ENCODE data around the gene CUX1. TPM values are rescaled to one million over a fixed set of nuclear protein-coding genes. Genes with fewer than 3 reads are reported as not detected.
A peak's percentile ranks its signal among the peaks of the same experiment; 100 is the strongest.

The CUX1 gene
- total RNA-seq, 1 donor from 2014 or later: 48.9 TPM

DNA sequence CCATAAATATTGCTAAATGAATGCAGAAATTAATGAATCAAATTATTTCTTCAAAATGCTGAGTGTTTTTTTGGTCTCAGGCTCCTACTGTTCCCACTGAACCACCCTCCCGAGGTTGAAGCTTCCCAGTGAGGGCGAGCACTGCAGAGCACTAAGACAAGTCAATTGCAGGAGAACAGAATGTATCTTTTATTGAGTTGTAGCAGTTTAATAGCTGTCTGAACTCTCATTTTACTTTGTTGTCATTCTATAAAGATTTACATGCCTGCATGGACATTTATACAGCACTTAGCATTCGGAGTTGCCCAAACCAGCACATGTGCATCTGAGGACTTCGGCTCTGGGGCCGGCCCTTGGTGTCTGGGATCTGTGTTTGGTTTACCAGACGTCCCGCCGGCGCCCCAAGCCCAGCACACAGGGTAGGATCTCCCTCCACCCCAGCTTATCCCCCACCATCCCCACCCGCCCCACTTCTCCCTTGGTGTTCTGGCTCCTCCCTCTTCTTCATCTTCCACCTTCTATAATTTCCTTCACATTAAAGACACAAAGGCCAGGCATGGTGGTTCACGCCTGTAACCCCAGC is 258.2 kb downstream of the CUX1 start:
- no peak for DNase-seq

DNA sequence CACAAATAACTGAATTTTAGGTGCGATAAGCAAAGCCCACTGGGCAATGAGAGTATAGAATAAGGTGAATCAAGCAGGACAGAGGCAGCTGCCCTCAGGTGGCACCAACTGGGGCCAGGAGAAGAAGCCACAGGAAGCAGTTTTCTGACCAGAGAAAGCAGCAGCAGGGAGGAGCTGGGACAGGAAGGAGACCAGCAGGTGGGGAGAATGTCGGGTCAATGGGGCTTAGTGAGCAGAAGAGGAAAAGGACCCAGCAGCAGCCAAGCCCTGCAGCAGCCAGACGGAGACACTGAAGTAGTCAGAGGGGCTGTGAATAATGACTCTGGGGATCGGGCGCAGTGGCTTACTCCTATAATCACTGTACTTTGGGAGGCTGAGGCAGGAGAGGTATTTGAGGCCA is 259.7 kb downstream of the CUX1 start:
- no peak for DNase-seq

DNA sequence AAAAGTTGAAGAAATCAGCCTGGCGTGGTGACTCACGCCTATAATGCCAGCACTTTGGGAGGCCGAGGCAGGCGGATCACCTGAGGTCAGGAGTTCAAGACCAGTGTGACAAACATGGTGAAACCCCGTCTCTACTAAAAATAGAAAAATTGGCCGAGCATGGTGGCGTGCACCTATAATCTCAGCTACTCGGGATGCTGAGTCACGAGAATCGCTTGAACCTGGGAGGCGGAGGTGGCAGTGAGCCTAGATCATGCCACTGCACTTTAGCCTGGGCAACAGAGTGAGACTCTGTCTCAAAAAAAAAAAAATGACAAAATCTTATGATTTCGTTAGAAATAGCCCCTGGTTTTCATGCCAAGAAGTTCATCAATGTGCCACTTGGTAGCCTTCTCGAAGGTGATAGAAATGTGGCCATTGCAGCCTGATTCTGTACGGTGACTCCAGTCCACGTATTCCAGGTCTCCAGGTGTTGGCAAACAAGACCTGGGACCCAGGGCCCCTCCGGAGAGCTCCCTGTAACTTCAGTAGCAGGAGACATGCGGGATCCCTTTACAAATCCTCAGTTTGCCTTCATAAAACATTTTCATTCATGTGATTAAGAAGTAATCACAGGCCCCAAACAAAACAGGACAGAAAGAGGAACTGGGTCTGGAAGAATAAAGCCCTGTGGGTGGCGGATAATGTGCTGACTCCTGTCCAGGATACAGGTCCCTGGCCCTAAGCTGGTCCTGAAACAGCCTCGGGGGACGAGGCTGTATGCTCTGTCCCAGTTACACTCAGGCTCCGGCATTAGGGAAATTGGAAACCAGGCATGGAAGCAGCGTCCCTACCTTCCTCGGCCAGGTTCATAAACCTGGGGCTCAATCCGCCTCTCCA is 262.0 kb downstream of the CUX1 start:
- DNase-seq: no peak

- DNase-seq: no peak
These were observed 262.6 kb downstream of the CUX1 start for GRCh38 chr7:102080019-102080433.

DNA sequence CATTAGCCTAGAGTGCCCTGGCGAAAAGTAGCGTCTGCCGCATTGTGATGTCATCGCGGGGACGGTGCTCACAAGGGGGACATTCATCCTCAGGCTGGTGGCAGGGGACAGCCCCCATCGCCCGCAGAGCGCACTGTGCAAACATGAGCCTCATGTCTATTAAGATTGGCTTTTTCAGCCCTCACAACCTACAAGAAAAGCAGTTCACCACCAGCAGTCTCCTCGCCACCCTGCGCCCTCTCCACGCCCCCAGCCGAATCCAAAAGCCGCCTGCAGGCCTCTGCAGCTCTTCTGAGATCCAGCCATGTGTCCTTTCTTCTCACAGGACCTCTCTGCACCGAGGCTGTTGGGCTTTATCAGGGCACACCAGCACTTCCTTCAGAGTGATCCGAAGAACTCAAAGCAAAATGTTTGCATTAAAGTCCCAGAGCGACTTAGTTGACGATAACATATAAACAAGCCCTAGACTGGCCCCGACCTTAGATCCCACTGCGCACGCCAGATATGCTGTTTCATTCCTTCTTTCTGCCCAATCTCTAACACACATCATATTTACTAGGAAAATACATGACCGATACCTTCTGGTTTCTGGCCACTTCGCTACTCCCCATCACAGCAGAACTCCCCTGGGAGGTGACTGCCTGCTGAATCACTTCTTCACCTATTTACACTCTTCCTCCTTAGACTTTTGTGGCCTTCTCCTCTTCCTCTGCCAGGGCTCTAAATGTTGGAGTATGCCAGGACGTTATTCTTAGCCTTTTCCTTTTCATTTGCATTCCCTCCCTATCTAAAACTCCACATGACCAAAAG is 263.2 kb downstream of the CUX1 start:
- no peak for DNase-seq

GRCh38 chr7:102081244-102081627 is 263.8 kb downstream of the CUX1 start:
- no peak for DNase-seq

DNA sequence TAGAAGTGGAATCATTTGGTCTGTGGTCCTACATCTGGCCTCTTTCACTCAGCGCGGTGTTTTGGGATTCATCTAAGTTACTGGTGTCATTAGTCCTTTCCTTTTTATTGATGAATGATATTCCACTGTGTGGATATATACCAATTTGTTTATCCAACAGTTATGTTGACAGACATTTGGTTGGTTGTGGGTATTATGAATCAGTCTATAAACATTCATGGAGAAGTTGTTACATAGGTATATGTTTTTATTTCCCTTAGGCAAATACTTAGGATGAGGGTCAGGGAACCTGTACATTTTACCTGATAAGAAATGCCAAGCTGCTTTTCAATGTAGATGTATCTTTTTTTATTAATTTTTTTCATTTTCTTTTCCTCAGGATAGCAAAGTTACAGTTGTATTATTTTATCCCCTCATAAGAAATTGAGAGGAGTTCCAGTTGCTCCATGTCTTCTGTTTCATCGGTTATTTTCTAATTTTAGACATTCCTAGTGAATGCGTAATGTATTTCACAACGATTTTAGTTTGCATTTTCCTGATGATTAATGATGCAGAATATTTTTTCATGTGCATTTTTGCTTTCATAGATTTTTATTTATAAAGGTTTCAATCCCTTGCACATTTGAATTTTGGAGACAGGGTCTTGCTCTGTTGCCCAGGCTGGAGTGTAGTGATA is 265.4 kb downstream of the CUX1 start:
- no peak for DNase-seq

- DNase-seq: no peak
These were observed 267.9 kb downstream of the CUX1 start for GRCh38 chr7:102085218-102085772.

- DNase-seq: no peak
These were observed 272.0 kb downstream of the CUX1 start for GRCh38 chr7:102089175-102090098.

DNA sequence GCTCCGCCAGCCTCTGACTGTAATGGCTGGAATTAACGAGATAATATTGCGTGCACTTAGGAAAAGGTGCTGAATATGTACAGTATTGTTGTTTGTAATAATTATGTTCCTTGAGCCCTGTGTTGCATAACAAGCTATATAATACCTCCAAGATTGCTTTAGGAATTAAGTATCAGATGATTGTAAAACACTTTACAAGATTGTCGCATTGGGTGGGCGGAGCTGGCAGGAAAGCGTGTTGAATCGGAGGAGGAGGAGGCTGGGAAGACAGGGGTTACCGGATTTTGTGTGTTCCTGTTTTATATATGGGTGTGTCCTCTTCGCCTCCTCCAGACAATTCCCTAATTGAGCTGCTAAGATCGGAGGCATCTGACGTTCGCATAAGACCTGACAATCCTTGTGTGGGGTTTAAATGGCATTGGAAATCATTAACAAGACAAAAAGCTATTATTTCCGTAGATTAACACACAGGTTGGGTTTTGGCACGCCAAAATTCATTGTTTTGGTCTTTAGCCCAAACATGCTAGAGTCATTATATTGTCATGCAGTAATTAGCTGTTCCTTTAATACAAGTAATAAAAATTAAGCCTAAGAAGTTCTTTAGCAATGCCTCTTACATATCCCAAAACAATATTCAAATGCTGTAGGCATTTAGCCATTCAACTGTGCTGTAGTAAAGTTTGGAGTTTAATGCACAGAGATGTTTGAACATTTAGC is 276.3 kb downstream of the CUX1 start:
- DNase-seq: peak; percentile 61

DNA sequence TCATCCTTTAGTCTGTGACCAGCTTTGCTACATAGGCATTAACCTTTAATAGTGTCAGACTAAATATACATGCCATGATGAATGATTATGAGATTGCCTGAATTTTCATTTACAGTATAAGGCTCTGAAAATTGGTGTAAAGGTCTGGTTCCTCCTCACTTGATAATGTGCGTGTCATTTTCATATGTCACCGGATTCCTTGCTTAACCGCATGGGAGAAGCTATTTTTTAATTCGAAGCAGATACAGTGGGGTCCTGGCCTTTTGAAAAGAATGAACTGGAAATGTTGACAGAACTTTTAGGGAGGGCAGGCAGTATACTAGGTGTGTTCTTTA is 276.9 kb downstream of the CUX1 start:
- DNase-seq: peak; percentile 61

DNA sequence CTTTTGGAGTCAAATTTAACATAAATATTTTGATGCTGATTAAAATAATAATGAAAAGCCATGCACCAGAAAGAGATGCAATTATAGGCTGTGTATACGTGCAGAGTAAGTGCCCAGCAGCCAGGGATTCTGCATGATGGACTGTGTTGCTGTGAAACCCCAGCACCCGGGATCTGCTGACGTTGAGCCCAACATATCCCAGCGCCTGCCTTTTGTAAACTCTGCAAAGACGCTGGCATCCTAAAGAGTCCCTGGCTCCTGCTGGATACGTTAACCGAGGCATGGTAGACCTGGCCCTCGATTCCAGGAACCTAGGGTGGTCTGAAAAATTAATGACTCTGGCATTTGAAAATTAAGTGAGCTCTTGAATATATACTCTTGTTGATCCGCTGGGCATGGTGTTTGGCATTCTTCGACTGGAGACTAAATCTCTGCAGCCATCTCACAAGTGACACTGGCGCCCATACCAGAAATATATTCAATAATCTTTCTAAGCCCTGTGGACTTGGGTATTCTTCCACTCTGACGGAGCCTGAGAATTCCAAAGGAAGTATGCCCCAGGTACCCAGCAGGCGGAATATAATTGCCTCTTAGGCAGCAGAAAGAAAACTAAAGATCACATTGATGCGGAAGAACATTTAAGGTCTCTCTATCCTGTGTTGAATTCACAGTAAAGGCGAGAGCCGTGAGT is 278.0 kb downstream of the CUX1 start:
- no peak for DNase-seq

DNA sequence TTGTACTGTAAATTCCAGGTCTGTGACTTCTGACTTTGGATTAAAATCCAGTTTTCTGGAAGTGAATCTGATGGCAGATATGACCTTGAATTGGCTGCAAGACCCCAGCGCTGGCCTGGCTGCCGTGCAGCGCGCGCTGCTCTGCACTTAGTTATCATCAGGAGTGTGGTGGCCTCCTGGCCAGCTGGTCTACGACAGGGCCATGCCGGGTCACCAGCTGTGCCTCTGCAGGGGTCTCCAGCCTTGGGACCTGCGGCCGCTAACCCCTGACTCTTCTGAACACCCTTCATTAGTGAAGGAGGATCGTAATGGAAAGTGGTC is 278.5 kb downstream of the CUX1 start:
- no peak for DNase-seq

DNA sequence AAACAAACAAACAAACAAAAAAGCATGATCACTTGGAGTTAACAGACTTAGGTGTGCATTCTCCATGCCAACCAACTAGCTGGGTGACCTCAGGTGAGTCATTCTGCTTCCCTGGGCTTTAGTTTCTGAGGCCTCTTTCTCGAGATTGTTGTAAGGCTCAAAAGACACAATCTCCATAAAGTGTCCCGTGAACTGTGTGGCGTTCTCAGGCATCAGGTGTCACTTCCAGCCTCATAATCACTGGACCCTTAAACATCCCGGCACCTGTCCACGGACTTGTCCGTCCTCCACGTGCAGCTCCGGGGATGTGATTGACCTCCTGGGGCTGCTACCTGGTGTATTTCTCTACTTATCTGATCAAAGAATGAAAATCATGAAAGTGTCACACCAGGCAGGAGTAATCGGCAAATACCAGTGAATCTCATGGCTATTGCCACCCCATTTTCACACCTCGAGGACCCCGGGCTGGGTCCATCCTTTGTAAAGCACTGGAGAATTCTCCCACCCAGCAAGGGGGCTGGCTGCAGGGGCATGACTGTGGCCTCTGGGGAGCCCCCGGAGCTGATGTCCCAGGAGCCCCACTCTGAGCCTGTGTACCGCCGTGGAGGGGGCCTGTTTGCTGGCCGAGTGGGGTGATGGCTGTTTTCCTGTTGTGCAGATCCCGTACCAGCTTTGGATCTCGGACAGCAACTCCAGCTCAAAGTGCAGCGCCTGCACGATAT is 279.4 kb downstream of the CUX1 start:
- no peak for DNase-seq

- DNase-seq: no peak
These were observed 280.3 kb downstream of the CUX1 start for GRCh38 chr7:102097601-102098161.

- no peak for DNase-seq
These were observed 281.6 kb downstream of the CUX1 start for GRCh38 chr7:102098986-102099385.

- DNase-seq: no peak
These were observed 282.0 kb downstream of the CUX1 start for GRCh38 chr7:102099474-102099873.

DNA sequence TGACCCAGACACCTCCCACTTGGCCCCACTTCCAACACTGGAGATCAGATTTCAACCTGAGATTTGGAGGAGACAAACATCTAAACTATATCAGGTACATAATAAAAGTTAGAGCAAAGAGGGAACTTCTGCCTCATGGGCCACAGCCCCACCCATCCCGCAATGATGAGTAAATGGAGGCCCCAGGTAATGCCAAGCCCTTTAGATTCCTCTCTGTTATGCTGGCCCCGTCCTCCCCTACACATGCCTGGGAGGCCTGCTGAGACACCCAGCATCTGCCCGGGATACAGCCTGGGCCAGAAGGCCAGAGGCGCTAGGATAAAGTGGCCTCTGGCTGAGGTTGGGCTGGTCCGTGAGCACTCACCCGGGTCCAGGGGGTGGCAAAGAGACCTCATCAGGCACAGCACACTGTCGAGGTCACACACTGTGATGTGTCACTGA is 283.7 kb downstream of the CUX1 start:
- no peak for DNase-seq

GRCh38 chr7:102101926-102102325 is 284.5 kb downstream of the CUX1 start:
- no peak for DNase-seq

Measured in skin of body (tissue), 2 donors.